ENCODE measurements around the gene TTF1. TPM values are rescaled to one million over a fixed set of nuclear protein-coding genes. Genes with fewer than 3 reads are reported as not detected.
"Not testable (repeated sequence)": the region's sequence is repeated elsewhere in the genome, so short reads cannot be mapped to it uniquely, and the experiment has no call there.

Gene TTF1
- total RNA-seq, 1 donor = 13.7 TPM

- Histone ChIP-seq H3K4me1 (ENCODE audit: insufficient read depth, low read length) (no peaks in the 10 kb centered on the region), H3K4me3 (ENCODE audit: low read length) (no peak overlapping the region), H3K9me3 (ENCODE audit: low read depth, low read length) (no peaks in the 10 kb centered on the region), H3K27me3 (ENCODE audit: insufficient read depth, low read length) (no peaks in the 10 kb centered on the region)
Observed at GRCh38 chr9:132391449-132391848, 15.2 kb downstream of the TTF1 start.

- H3K9me3 ChIP-seq (ENCODE audit: low read depth, low read length) = no peaks in the 10 kb centered on the region
- no peak overlapping the region for H3K4me3 ChIP-seq (ENCODE audit: low read length)
- no peaks in the 10 kb centered on the region for H3K27me3 ChIP-seq (ENCODE audit: insufficient read depth, low read length)
- no peaks in the 10 kb centered on the region for H3K4me1 ChIP-seq (ENCODE audit: insufficient read depth, low read length)
Observed at GRCh38 chr9:132390966-132391365, 15.7 kb downstream of the TTF1 start.

- peaks cover 16% of the 10 kb centered on the region for H3K4me1 ChIP-seq (ENCODE audit: insufficient read depth, low read length)
- H3K4me3 ChIP-seq (ENCODE audit: low read length) = no peak overlapping the region
Observed at GRCh38 chr9:132387133-132387532, 19.5 kb downstream of the TTF1 start.

GRCh38 chr9:132384376-132384775, 22.3 kb downstream of the TTF1 start:
- H3K4me1 ChIP-seq (ENCODE audit: insufficient read depth, low read length) = peaks cover 37% of the 10 kb centered on the region

More at GRCh38 chr9:132387133-132387532, 19.5 kb downstream of the TTF1 start:
- no peaks in the 10 kb centered on the region for H3K9me3 ChIP-seq (ENCODE audit: low read depth, low read length)
- H3K27me3 ChIP-seq (ENCODE audit: insufficient read depth, low read length) = no peaks in the 10 kb centered on the region

GRCh38 chr9:132383462-132383883, 23.2 kb downstream of the TTF1 start:
- Histone ChIP-seq H3K4me3 (ENCODE audit: low read length) (no peak overlapping the region), H3K27me3 (ENCODE audit: insufficient read depth, low read length) (no peaks in the 10 kb centered on the region), H3K9me3 (ENCODE audit: low read depth, low read length) (no peaks in the 10 kb centered on the region), H3K4me1 (ENCODE audit: insufficient read depth, low read length) (peaks cover 37% of the 10 kb centered on the region)

More at GRCh38 chr9:132384376-132384775, 22.3 kb downstream of the TTF1 start:
- H3K27me3 ChIP-seq (ENCODE audit: insufficient read depth, low read length) = no peaks in the 10 kb centered on the region
- no peak overlapping the region for H3K4me3 ChIP-seq (ENCODE audit: low read length)
- no peaks in the 10 kb centered on the region for H3K9me3 ChIP-seq (ENCODE audit: low read depth, low read length)

GRCh38 chr9:132381966-132382541, 24.6 kb downstream of the TTF1 start:
- Histone ChIP-seq H3K4me1 (ENCODE audit: insufficient read depth, low read length) (peaks cover 37% of the 10 kb centered on the region), H3K9me3 (ENCODE audit: low read depth, low read length) (no peaks in the 10 kb centered on the region), H3K27me3 (ENCODE audit: insufficient read depth, low read length) (no peaks in the 10 kb centered on the region), H3K4me3 (ENCODE audit: low read length) (no peak overlapping the region)

- H3K4me3 ChIP-seq (ENCODE audit: low read length); H3K27me3 ChIP-seq (ENCODE audit: insufficient read depth, low read length); H3K9me3 ChIP-seq (ENCODE audit: low read depth, low read length): not testable (repeated sequence)
- peaks cover 41% of the 10 kb centered on the region for H3K4me1 ChIP-seq (ENCODE audit: insufficient read depth, low read length)
Observed at GRCh38 chr9:132378416-132378815, 28.2 kb downstream of the TTF1 start.

- H3K4me3 ChIP-seq (ENCODE audit: low read length); H3K9me3 ChIP-seq (ENCODE audit: low read depth, low read length); H3K27me3 ChIP-seq (ENCODE audit: insufficient read depth, low read length): not testable (repeated sequence)
- H3K4me1 ChIP-seq (ENCODE audit: insufficient read depth, low read length) = peaks cover 41% of the 10 kb centered on the region
Observed at GRCh38 chr9:132377769-132378168, 28.9 kb downstream of the TTF1 start.

- Histone ChIP-seq H3K4me3 (ENCODE audit: low read length) (no peak overlapping the region), H3K4me1 (ENCODE audit: insufficient read depth, low read length) (peaks cover 53% of the 10 kb centered on the region), H3K27me3 (ENCODE audit: insufficient read depth, low read length) (no peaks in the 10 kb centered on the region), H3K9me3 (ENCODE audit: low read depth, low read length) (no peaks in the 10 kb centered on the region)
Observed at GRCh38 chr9:132372177-132373095, 34.2 kb downstream of the TTF1 start.

GRCh38 chr9:132370592-132370991, 36.0 kb downstream of the TTF1 start:
- Histone ChIP-seq H3K9me3 (ENCODE audit: low read depth, low read length) (no peaks in the 10 kb centered on the region), H3K4me3 (ENCODE audit: low read length) (no peak overlapping the region), H3K27me3 (ENCODE audit: insufficient read depth, low read length) (no peaks in the 10 kb centered on the region), H3K4me1 (ENCODE audit: insufficient read depth, low read length) (peaks cover 65% of the 10 kb centered on the region)

GRCh38 chr9:132369421-132369820, 37.2 kb downstream of the TTF1 start:
- no peak overlapping the region for H3K4me3 ChIP-seq (ENCODE audit: low read length)
- no peaks in the 10 kb centered on the region for H3K9me3 ChIP-seq (ENCODE audit: low read depth, low read length)
- H3K4me1 ChIP-seq (ENCODE audit: insufficient read depth, low read length) = peaks cover 69% of the 10 kb centered on the region
- no peaks in the 10 kb centered on the region for H3K27me3 ChIP-seq (ENCODE audit: insufficient read depth, low read length)

- no peaks in the 10 kb centered on the region for H3K9me3 ChIP-seq (ENCODE audit: low read depth, low read length)
- no peaks in the 10 kb centered on the region for H3K27me3 ChIP-seq (ENCODE audit: insufficient read depth, low read length)
- H3K4me3 ChIP-seq (ENCODE audit: low read length) = no peak overlapping the region
- peaks cover 56% of the 10 kb centered on the region for H3K4me1 ChIP-seq (ENCODE audit: insufficient read depth, low read length)
Observed at GRCh38 chr9:132367613-132368313, 38.9 kb downstream of the TTF1 start.

- H3K4me1 ChIP-seq (ENCODE audit: insufficient read depth, low read length) = peaks cover 43% of the 10 kb centered on the region
- H3K9me3 ChIP-seq (ENCODE audit: low read depth, low read length) = no peaks in the 10 kb centered on the region
Observed at GRCh38 chr9:132366481-132366880, 40.2 kb downstream of the TTF1 start.

GRCh38 chr9:132365986-132366385, 40.7 kb downstream of the TTF1 start:
- no peaks in the 10 kb centered on the region for H3K9me3 ChIP-seq (ENCODE audit: low read depth, low read length)
- H3K27me3 ChIP-seq (ENCODE audit: insufficient read depth, low read length) = no peaks in the 10 kb centered on the region
- H3K4me1 ChIP-seq (ENCODE audit: insufficient read depth, low read length) = peaks cover 41% of the 10 kb centered on the region
- no peak overlapping the region for H3K4me3 ChIP-seq (ENCODE audit: low read length)

More at GRCh38 chr9:132366481-132366880, 40.2 kb downstream of the TTF1 start:
- H3K27me3 ChIP-seq (ENCODE audit: insufficient read depth, low read length) = no peaks in the 10 kb centered on the region
- H3K4me3 ChIP-seq (ENCODE audit: low read length) = no peak overlapping the region

GRCh38 chr9:132364068-132364467, 42.6 kb downstream of the TTF1 start:
- Histone ChIP-seq H3K4me1 (ENCODE audit: insufficient read depth, low read length) (peaks cover 38% of the 10 kb centered on the region), H3K4me3 (ENCODE audit: low read length) (no peak overlapping the region), H3K27me3 (ENCODE audit: insufficient read depth, low read length) (no peaks in the 10 kb centered on the region), H3K9me3 (ENCODE audit: low read depth, low read length) (no peaks in the 10 kb centered on the region)
